HepG2 (cell line): ENCODE data around the gene RBX1. TPM values are rescaled to one million over a fixed set of nuclear protein-coding genes. Genes with fewer than 3 reads are reported as not detected.
A peak's percentile ranks its signal among the peaks of the same experiment; 100 is the strongest.

Experiments
- ATAC-seq: fragments of 200-7000 bp; cut with Tn5 transposase; 3 replicates; pipeline ENCODE4 v1.9.1; 2020; ENCODE audit warnings: mild to moderate bottlenecking, moderate library complexity
- BruUV-seq: library from RNA; stranded (reverse); fragments of 400-500 nt; replicated peaks from 2 replicates; lab custom pipeline; 2021; lab: Mats Ljungman, UMichigan
- CTCF ChIA-PET: fragments of 300-600 bp; formaldehyde crosslinking; extraction: SDS; loops from one replicate; lab custom pipeline; 2021; ENCODE audit warnings: low total read pairs, inconsistent platforms, low intra/inter-chr PET ratio; lab: Yijun Ruan, JAX
- POLR2A ChIA-PET: fragments of 350-600 bp; sonication (Branson Sonifier 250); formaldehyde crosslinking; loops from one replicate; lab custom pipeline; 2020; ENCODE audit warnings: antibody characterized with exemption, inconsistent platforms; lab: Yijun Ruan, JAX
- DNase-seq: peaks from one replicate; pipeline ENCODE4 v3.0.0-alpha.2; 2015; ENCODE audit warnings: low spot score
- FAIRE-seq: peaks from 3 replicates; lab custom pipeline; 2011; peaks lifted over from hg19 to GRCh38; lab: Jason Lieb, UNC
- H2AFZ ChIP-seq: one replicate; pipeline ENCODE4 v1.6.1; 2011; ENCODE audit warnings: low read length, inconsistent platforms
- H3K27ac ChIP-seq: fragments of 300-600 bp; 3 replicates; pipeline ENCODE4 v1.8.0; 2011; ENCODE audit warnings: mixed run types, mild to moderate bottlenecking, mixed read lengths, low read length, inconsistent platforms; ENCODE audit not compliant: insufficient read depth; ENCODE audit errors: extremely low read length
- H3K27me3 ChIP-seq, 2 experiments: fragments of 200-600 bp in 1 of 2; 2 replicates in 1 of 2; 3 replicates in 1 of 2; pipeline versions ENCODE4 v1.6.0 to v1.8.0; 2011; ENCODE audit warnings: low read length in 2 of 2, mild to moderate bottlenecking in 2 of 2, moderate library complexity in 2 of 2, inconsistent platforms in 1 of 2; ENCODE audit not compliant: insufficient read depth in 2 of 2, control insufficient read depth in 1 of 2
- H3K36me3 ChIP-seq, 2 experiments: fragments of 200-600 bp in 1 of 2; replicated peaks in 1 of 2; 2 replicates in 1 of 2; 3 replicates in 1 of 2; pipeline versions ENCODE4 v1.5.1 to v1.8.0; 2011; ENCODE audit warnings: low read length in 2 of 2, inconsistent platforms in 1 of 2; ENCODE audit not compliant: insufficient read depth in 2 of 2, control insufficient read depth in 1 of 2
- H3K4me1 ChIP-seq: 2 replicates; pipeline ENCODE4 v1.5.1; 2012; ENCODE audit warnings: low read length, inconsistent platforms; ENCODE audit not compliant: insufficient read depth
- H3K4me2 ChIP-seq: 2 replicates; pipeline ENCODE4 v1.6.0; 2011; ENCODE audit warnings: low read depth, low read length, inconsistent platforms
- H3K4me3 ChIP-seq, 3 experiments: fragments of 200-600 bp in 1 of 3; sonication (generic), shearing (Covaris generic) in 1 of 3; replicated peaks in 1 of 3; 2 replicates each; pipeline ENCODE4 v1.5.1; 2011 to 2016; ENCODE audit warnings: low read length in 3 of 3, inconsistent platforms in 2 of 3, low read depth in 2 of 3, mild to moderate bottlenecking in 2 of 3, control low read depth in 1 of 3, mixed read lengths in 1 of 3; ENCODE audit not compliant: insufficient read depth in 1 of 3
- H3K79me2 ChIP-seq: one replicate; pipeline ENCODE4 v1.6.1; 2011; ENCODE audit warnings: low read length, inconsistent platforms; ENCODE audit not compliant: insufficient read depth
- H3K9ac ChIP-seq: 2 replicates; pipeline ENCODE4 v1.6.0; 2011; ENCODE audit warnings: mild to moderate bottlenecking, low read depth, low read length, inconsistent platforms; ENCODE audit not compliant: insufficient read depth
- H3K9me3 ChIP-seq: 2 replicates; pipeline ENCODE4 v1.5.1; 2012; ENCODE audit warnings: mild to moderate bottlenecking, low read length
- H4K20me1 ChIP-seq: 2 replicates; pipeline ENCODE4 v1.6.0; 2011; ENCODE audit warnings: inconsistent platforms, mild to moderate bottlenecking, low read length, moderate library complexity; ENCODE audit not compliant: insufficient read depth
- FOXA1 ChIP-seq, 2 experiments: fragments of 450-650 bp in 1 of 2; sonication (generic) in 1 of 2; formaldehyde crosslinking in 1 of 2; IDR thresholded peaks; 2 replicates each; pipeline versions ENCODE4 v1.4.0 to v1.6.1; 2016 to 2020; ENCODE audit warnings: missing genetic modification reagents in 1 of 2
- FOXA3 ChIP-seq: IDR thresholded peaks from 2 replicates; pipeline ENCODE4 v1.6.1; 2016; ENCODE audit warnings: missing genetic modification reagents, missing compliant biosample characterization
- GATAD2A ChIP-seq: IDR thresholded peaks from 2 replicates; pipeline ENCODE4 v1.6.1; 2016
- HNF4G ChIP-seq, 2 experiments: sonication (generic) in 1 of 2; formaldehyde crosslinking in 1 of 2; IDR thresholded peaks; 2 replicates each; pipeline versions ENCODE4 v1.4.0 to v1.6.1; 2011 to 2020; ENCODE audit warnings: borderline replicate concordance in 2 of 2, low read depth in 2 of 2, mild to moderate bottlenecking in 2 of 2, low read length in 1 of 2, missing genetic modification reagents in 1 of 2, moderate library complexity in 1 of 2
- MIXL1 ChIP-seq: IDR thresholded peaks from 2 replicates; pipeline ENCODE4 v1.6.1; 2016
- NAIF1 ChIP-seq: sonication (generic); formaldehyde crosslinking; IDR thresholded peaks from 2 replicates; pipeline ENCODE4 v1.5.0; 2020; ENCODE audit warnings: mild to moderate bottlenecking, missing genetic modification reagents, borderline replicate concordance
- NFATC3 ChIP-seq: sonication (generic); formaldehyde crosslinking; IDR thresholded peaks from 2 replicates; pipeline ENCODE4 v1.5.1; 2020; ENCODE audit warnings: mild to moderate bottlenecking, missing genetic modification reagents
- NR1H2 ChIP-seq: sonication (generic); formaldehyde crosslinking; IDR thresholded peaks from 2 replicates; pipeline ENCODE4 v1.8.1; 2022; ENCODE audit warnings: low read depth, missing genetic modification reagents, borderline replicate concordance
- NRL ChIP-seq: sonication (generic); formaldehyde crosslinking; IDR thresholded peaks from 2 replicates; pipeline ENCODE4 v1.5.0; 2020; ENCODE audit warnings: missing genetic modification reagents, mild to moderate bottlenecking, moderate library complexity, borderline replicate concordance
- PTBP1 ChIP-seq: fragments of 200-400 bp; formaldehyde crosslinking; IDR thresholded peaks from 2 replicates; pipeline ENCODE4 v1.6.1; 2018; ENCODE audit warnings: low read length, low read depth; ENCODE audit not compliant: poor library complexity, severe bottlenecking
- RCOR2 ChIP-seq: IDR thresholded peaks from 2 replicates; pipeline ENCODE4 v1.6.1; 2016; ENCODE audit warnings: missing biosample characterization, missing genetic modification reagents
- RELA ChIP-seq: sonication (generic); formaldehyde crosslinking; IDR thresholded peaks from 2 replicates; pipeline ENCODE4 v1.4.0; 2020; ENCODE audit warnings: missing genetic modification reagents
- RXRB ChIP-seq: IDR thresholded peaks from 2 replicates; pipeline ENCODE4 v1.6.1; 2016; ENCODE audit warnings: borderline replicate concordance, missing genetic modification reagents, missing compliant biosample characterization
- SOX6 ChIP-seq, 2 experiments: fragments of 450-650 bp in 1 of 2; sonication (generic) in 1 of 2; formaldehyde crosslinking in 1 of 2; IDR thresholded peaks; 2 replicates each; pipeline versions ENCODE4 v1.4.0 to v1.6.1; 2017 to 2020; ENCODE audit warnings: antibody characterized with exemption in 1 of 2, mild to moderate bottlenecking in 1 of 2, missing genetic modification reagents in 1 of 2
- ZMYM2 ChIP-seq: sonication (generic); formaldehyde crosslinking; IDR thresholded peaks from 2 replicates; pipeline ENCODE4 v1.8.0; 2022; ENCODE audit warnings: mild to moderate bottlenecking, missing genetic modification reagents
- ZMYM3 ChIP-seq: sonication (generic); formaldehyde crosslinking; IDR thresholded peaks from 2 replicates; pipeline ENCODE4 v1.5.1; 2020; ENCODE audit warnings: mild to moderate bottlenecking, missing genetic modification reagents
- ZNF7 ChIP-seq: IDR thresholded peaks from 2 replicates; pipeline ENCODE4 v1.6.1; 2016; ENCODE audit warnings: missing biosample characterization, missing genetic modification reagents
- ZNF747 ChIP-seq: sonication (generic); formaldehyde crosslinking; IDR thresholded peaks from 2 replicates; pipeline ENCODE4 v1.8.1; 2023; ENCODE audit warnings: missing genetic modification reagents, mild to moderate bottlenecking, borderline replicate concordance
- ZNF768 ChIP-seq: sonication (generic); formaldehyde crosslinking; IDR thresholded peaks from 2 replicates; pipeline ENCODE4 v1.4.0; 2020; ENCODE audit warnings: missing genetic modification reagents
- WGBS: methylation state at CpG from one replicate; pipeline ENCODE4 v1.1.6; 2017; ENCODE audit warnings: low lambda C conversion rate; 5-methylcytosine and 5-hydroxymethylcytosine counted together
- in situ Hi-C: cut with HindIII; loops from 2 replicates; pipeline ENCODE4 v1.10.0; 2017; ENCODE audit warnings: low pct_unique_long_range_greater_than_20kb; ENCODE audit not compliant: extremely low pct_ligation_motif_present
- intact Hi-C: fragments of 100-400 bp; cut with micrococcal nuclease; formaldehyde crosslinking; loops from one replicate; pipeline ENCODE4 v1.10.0; 2022; ENCODE audit not compliant: unreplicated experiment
- polyA plus RNA-seq, 8 experiments: library from polyadenylated mRNA; depleted of rRNA in 3 of 8; stranded (reverse) in 7 of 8; unstranded in 1 of 8; fragments of >200 nt; fragmentation: Illumina TruSeq in 4 of 8; extraction: Trizol in 4 of 8; gene quantifications; 2 replicates each; pipeline versions ENCODE4 v1.2.1 to v1.2.3, GENCODE V29; 2011 to 2016; ENCODE audit warnings: low read depth in 4 of 8, missing spikeins in 1 of 8, mixed read lengths in 1 of 8; ENCODE audit not compliant: insufficient read depth in 1 of 8
- total RNA-seq, 5 experiments: library from RNA; depleted of rRNA; stranded (reverse); fragments of >200 nt; fragmentation: Illumina TruSeq; extraction: Trizol; gene quantifications; 2 replicates each; pipeline ENCODE4 v1.2.3, GENCODE V29; 2016; ENCODE audit warnings: low read depth in 1 of 5

Gene RBX1
- total and polyA plus RNA-seq, 2 of the 13 experiments (the other 11 are each of a cell fraction or from before 2014, with no cell fraction given): 84.9 to 90.2 TPM

GRCh38 chr22:40995821-40996220 lies 44.6 kb downstream of the RBX1 start (continued):
- no peak for TF ChIP-seq ZNF747 (CRISPR knock-in tag)

DNA sequence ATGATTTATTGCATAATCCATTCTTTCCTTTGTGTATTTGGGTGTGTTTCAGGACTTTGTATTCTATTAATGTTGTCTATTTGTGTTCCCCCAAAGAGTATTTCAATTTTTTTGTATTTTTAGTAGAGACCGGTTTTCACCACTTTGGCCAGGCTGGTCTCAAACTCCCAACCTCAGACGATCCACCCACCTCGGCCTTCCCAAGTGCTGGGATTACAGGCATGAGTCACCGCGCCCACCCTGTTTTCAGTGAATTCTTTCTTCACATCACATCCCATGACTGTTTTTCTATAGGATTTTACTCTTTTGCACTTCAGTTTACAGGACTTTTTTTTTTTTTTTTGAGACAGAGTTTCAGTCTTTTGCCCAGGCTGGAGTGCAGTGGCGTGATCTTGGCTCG lies 46.3 kb downstream of the RBX1 start:
- Histone ChIP-seq H3K9ac (no peak overlapping the region), H3K4me1 (peaks cover 25% of the 10 kb centered on the region), H3K79me2 (no peaks in the 10 kb centered on the region), H3K27ac (no peak overlapping the region), H2AFZ (no peak overlapping the region), H3K4me2 (no peak overlapping the region), H4K20me1 (no peaks in the 10 kb centered on the region), H3K4me3 (no peak overlapping the region), H3K27me3 (no peaks in the 10 kb centered on the region), H3K36me3 (no peaks in the 10 kb centered on the region), H3K9me3 (no peaks in the 10 kb centered on the region)
- no peak for FAIRE-seq
- ATAC-seq: no peak
- ChIA-PET CTCF (no interaction called here), POLR2A (no interaction called here)
- TF ChIP-seq PTBP1 (no peak), NR1H2 (CRISPR knock-in tag) (no peak), NAIF1 (no peak), RELA (no peak), NRL (CRISPR knock-in tag) (no peak)
- DNase-seq: no peak
- intact Hi-C loops (no loop called here), in situ Hi-C loops (no loop called here)
- 55% methylated on average over 7 of the region's 7 CpGs for WGBS
- BruUV-seq: no TSS peak

DNA sequence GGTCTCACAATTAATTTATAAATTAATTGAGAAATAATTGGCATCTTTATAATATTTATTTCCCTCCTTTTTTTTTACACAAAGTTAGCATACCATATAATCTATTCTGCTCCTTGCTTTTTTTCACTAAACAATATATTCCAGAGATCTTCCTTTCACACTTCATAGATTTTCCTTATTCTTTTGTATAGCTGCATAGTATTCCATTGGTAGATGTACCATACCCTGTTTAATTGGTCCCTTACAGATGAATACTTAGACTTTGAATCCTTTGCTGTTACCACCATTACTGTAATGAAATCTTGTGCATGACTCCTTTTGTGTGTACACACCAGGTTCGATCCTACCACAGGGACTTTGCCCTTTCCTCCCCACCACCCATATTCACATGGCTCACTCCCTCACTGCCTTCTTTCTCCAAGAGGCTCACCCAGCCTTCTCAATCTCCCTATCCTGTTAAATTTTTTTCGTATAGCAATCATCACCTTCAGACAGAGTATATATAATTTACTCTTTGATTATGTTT lies 48.9 kb downstream of the RBX1 start:
- no peak for FAIRE-seq
- Histone ChIP-seq H3K4me1 (peaks cover 34% of the 10 kb centered on the region), H4K20me1 (no peaks in the 10 kb centered on the region), H3K9me3 (no peaks in the 10 kb centered on the region), H2AFZ (no peak overlapping the region), H3K36me3 (no peaks in the 10 kb centered on the region), H3K27me3 (no peaks in the 10 kb centered on the region), H3K79me2 (no peaks in the 10 kb centered on the region), H3K4me3 (no peak overlapping the region), H3K27ac (peak overlapping the region; percentile 8), H3K9ac (0 out of 2 replicates have a peak overlapping the region, but pooled peaks have one; percentile 24), H3K4me2 (no peak overlapping the region)
- intact Hi-C loops (no loop called here), in situ Hi-C loops (no loop called here)
- BruUV-seq: no TSS peak
- 16% methylated on average over 2 of the region's 2 CpGs for WGBS
- no peak; the same call in 1 of the 3 replicates for ATAC-seq
- ChIA-PET CTCF (no interaction called here), POLR2A (interaction anchor here (3.4 kb wide), 1 partner anchor 22 kb away, joined by 50 read pairs; no protein-coding TSS in a partner anchor)
- no peak for DNase-seq
- peak; percentile 59 for TF ChIP-seq HNF4G (IDR thresholded peaks at IDR 0.05; ENCODE audit: borderline replicate concordance, low read depth, low read length)
- no peak for TF ChIP-seq HNF4G (CRISPR knock-in tag; IDR thresholded peaks at IDR 0.05; ENCODE audit: borderline replicate concordance, low read depth)
- peak; percentile 71 for TF ChIP-seq MIXL1
- TF ChIP-seq GATAD2A (CRISPR knock-in tag): 0 out of 2 replicates have a peak, but pooled peaks have one; percentile 26
- TF ChIP-seq ZNF768: no peak
- peak; percentile 58 for TF ChIP-seq FOXA3 (CRISPR knock-in tag)
- TF ChIP-seq ZMYM3: peak; percentile 48; the same call in 1 of the 2 replicates
- peak; percentile 30; the same call in 1 of the 2 replicates for TF ChIP-seq ZMYM2
- 0 out of 2 replicates have a peak, but pooled peaks have one; percentile 46 for TF ChIP-seq RCOR2
- TF ChIP-seq RXRB (CRISPR knock-in tag): 0 out of 2 replicates have a peak, but pooled peaks have one; percentile 18
- TF ChIP-seq NFATC3 (CRISPR knock-in tag): no peak
- peak; percentile 39; the same call in 1 of the 2 replicates for TF ChIP-seq ZNF7
- no peak for TF ChIP-seq FOXA1 (IDR thresholded peaks at IDR 0.05)
- TF ChIP-seq FOXA1 (CRISPR knock-in tag; IDR thresholded peaks at IDR 0.05): peak; percentile 46
- no peak for TF ChIP-seq SOX6 (IDR thresholded peaks at IDR 0.05)
- TF ChIP-seq SOX6 (CRISPR knock-in tag; IDR thresholded peaks at IDR 0.05): peak; percentile 13; the same call in 1 of the 2 replicates
